ENCODE data around the gene C8G.

The C8G gene

GRCh38 chr9:136968333-136969127 lies 23.5 kb downstream of the C8G start:
- DNase-seq (ENCODE audit: low spot score), result no peak

GRCh38 chr9:136969150-136969549 lies 24.1 kb downstream of the C8G start:
- no peak for DNase-seq (ENCODE audit: low spot score)

- DNase-seq (ENCODE audit: low spot score), result no peak
Measured at GRCh38 chr9:136969774-136970173, 24.7 kb downstream of the C8G start.

GRCh38 chr9:136970361-136970760 lies 25.3 kb downstream of the C8G start:
- no peak for DNase-seq (ENCODE audit: low spot score)

GRCh38 chr9:136971746-136972145 lies 26.7 kb downstream of the C8G start:
- no peak for DNase-seq (ENCODE audit: low spot score)

- DNase-seq (ENCODE audit: low spot score), result no peak
Measured at GRCh38 chr9:136972335-136972734, 27.3 kb downstream of the C8G start.

- no peak for DNase-seq (ENCODE audit: low spot score)
Measured at GRCh38 chr9:136972743-136973142, 27.7 kb downstream of the C8G start.

GRCh38 chr9:136973618-136974617 lies 28.9 kb downstream of the C8G start:
- no peak for DNase-seq (ENCODE audit: low spot score)

- DNase-seq (ENCODE audit: low spot score), result no peak
Measured at GRCh38 chr9:136974817-136975535, 29.9 kb downstream of the C8G start.

- DNase-seq (ENCODE audit: low spot score), result no peak
Measured at GRCh38 chr9:136975644-136976043, 30.6 kb downstream of the C8G start.

GRCh38 chr9:136977223-136977622 lies 32.2 kb downstream of the C8G start, which contains the start of gene PTGDS:
PTGDS (plus strand) TSS chr9:136977504; CDS start chr9:136977579, 75 bp downstream.
- DNase-seq (ENCODE audit: low spot score), result no peak

- DNase-seq (ENCODE audit: low spot score), result no peak
Measured at GRCh38 chr9:136977649-136978072, 32.6 kb downstream of the C8G start.

- DNase-seq (ENCODE audit: low spot score), result peak; percentile 35
Measured at GRCh38 chr9:136978073-136978864, 33.2 kb downstream of the C8G start.

- DNase-seq (ENCODE audit: low spot score), result no peak
Measured at GRCh38 chr9:136978865-136979544, 34.0 kb downstream of the C8G start.

GRCh38 chr9:136979769-136980587 lies 34.9 kb downstream of the C8G start:
- DNase-seq (ENCODE audit: low spot score), result no peak

GRCh38 chr9:136980669-136981478 lies 35.8 kb downstream of the C8G start:
- DNase-seq (ENCODE audit: low spot score), result no peak

- DNase-seq (ENCODE audit: low spot score), result no peak
Measured at GRCh38 chr9:136981588-136982231, 36.7 kb downstream of the C8G start.

All from RKO (cell line).